Retinal pigment epithelial cell (primary cell): ENCODE data around the gene ARSI.
A peak's percentile ranks its signal among the peaks of the same experiment; 100 is the strongest.

Experiments
- DNase-seq: peaks from one replicate; pipeline ENCODE4 v3.0.0-alpha.2; 2010; ENCODE audit warnings: low read depth
- H3K4me3 ChIP-seq: 2 replicates; pipeline ENCODE4 v1.5.1; 2011; ENCODE audit warnings: mild to moderate bottlenecking, low read length, control low read depth, moderate library complexity
- TF ChIP-seq, protein P1 (sequence below): conservative IDR thresholded peaks from 2 replicates; pipeline ENCODE4 v1.5.1; 2011; ENCODE audit warnings: low read depth, low read length, control low read depth, inconsistent platforms

Gene ARSI

DNA sequence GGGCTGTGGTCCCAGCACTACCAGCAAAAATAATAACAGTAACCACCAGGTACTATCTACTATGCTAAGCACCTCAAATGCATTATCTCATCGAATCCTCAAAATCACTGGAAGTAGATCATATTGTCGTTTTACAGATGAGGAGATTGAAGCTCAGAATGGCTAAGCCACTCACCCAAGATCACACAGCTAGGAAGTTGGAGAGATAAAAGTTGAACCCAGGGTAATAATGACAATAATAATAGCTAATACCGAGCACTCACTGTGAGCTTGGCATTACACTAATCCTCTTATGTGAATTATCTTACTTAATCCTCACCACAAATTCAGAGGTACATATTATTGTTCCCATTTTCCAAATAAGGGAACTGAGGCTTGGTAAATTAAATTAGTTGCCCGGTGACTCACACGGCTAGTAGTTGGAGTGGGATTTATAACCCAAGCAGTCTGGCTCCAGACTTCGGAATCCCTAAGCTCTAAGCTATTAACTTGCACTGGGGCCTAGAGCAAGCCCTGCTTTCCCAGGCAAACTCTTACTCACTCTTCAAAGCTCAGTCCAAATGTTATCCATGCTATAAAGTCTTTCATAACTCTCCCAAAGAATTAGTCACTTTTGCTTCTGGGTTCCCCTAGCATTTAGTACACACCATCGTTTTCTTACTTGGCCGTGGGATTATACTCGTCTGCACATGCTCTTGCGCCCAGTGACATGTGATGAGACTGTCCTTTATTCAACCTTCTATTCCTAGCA, 3.8 kb downstream of the ARSI start:
- TF ChIP-seq, protein P1, sequence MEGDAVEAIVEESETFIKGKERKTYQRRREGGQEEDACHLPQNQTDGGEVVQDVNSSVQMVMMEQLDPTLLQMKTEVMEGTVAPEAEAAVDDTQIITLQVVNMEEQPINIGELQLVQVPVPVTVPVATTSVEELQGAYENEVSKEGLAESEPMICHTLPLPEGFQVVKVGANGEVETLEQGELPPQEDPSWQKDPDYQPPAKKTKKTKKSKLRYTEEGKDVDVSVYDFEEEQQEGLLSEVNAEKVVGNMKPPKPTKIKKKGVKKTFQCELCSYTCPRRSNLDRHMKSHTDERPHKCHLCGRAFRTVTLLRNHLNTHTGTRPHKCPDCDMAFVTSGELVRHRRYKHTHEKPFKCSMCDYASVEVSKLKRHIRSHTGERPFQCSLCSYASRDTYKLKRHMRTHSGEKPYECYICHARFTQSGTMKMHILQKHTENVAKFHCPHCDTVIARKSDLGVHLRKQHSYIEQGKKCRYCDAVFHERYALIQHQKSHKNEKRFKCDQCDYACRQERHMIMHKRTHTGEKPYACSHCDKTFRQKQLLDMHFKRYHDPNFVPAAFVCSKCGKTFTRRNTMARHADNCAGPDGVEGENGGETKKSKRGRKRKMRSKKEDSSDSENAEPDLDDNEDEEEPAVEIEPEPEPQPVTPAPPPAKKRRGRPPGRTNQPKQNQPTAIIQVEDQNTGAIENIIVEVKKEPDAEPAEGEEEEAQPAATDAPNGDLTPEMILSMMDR, result no peak
- peak; percentile 99 for DNase-seq
- peak overlapping the region; percentile 50 for H3K4me3 ChIP-seq

DNA sequence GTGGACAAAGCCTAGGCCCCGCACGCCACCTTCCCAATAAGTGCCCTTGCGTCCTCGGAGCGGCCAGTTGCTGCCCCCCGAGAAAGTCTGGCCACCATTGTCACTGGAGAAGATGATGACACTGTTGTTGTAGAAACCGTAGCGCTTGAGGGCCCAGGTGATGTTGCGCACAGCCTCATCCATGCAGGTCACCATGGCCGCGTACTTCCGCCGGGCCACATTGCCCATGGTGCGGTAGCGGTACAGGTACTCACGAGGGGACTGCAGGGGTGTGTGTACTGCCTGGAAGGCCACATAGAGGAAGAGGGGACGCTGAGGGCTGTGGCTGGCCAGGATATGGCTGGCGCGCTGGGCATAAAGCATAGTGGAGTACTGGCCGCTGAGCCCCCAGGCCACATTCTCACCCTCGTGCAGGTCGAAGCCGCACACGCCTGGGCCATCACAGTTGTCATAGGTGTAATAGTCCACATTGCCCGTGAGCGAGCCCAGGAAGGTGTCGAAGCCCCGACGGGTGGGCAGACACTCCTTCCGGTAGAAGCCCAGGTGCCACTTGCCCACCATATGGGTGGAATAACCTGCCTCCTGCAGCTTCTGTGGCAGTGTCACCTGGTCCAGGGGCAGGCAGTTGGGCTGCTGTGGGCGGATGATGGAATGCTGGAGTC, 4.6 kb downstream of the ARSI start:
- H3K4me3 ChIP-seq, result no peak overlapping the region
- DNase-seq, result no peak
- TF ChIP-seq, protein P1, result no peak

DNA sequence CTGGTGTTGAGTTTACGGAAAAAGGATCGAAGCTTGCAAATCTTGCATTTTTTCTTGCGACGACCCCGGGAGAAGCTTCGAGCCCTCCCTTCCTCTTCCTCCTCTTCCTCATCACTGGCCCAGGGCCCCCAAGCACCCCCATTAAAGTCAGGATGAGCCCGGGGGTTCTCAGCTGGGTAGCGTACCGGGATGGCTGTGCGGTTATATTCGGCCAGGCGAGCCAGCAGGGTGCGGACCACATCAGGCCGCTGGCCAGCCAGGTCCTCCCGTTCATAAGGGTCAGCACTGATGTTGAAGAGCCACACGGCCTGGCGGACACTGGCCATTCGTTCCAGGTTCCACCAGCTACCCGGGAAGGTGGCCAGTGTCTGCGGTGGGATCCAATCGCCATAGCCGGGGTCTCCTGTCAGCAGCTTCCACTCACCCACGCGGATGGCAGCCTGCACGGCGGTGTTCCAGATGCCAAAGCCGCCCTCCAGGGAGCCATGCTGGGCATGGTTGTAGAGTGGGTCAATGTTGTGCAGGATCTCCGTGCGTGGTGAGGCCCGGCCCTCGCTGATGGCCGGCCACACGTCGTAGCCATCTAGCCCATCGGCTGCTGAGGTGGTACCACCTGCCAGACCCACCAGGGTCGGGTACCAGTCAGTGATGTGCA, 5.3 kb downstream of the ARSI start:
- H3K4me3 ChIP-seq, result no peak overlapping the region
- DNase-seq, result no peak
- TF ChIP-seq, protein P1, result no peak

DNA sequence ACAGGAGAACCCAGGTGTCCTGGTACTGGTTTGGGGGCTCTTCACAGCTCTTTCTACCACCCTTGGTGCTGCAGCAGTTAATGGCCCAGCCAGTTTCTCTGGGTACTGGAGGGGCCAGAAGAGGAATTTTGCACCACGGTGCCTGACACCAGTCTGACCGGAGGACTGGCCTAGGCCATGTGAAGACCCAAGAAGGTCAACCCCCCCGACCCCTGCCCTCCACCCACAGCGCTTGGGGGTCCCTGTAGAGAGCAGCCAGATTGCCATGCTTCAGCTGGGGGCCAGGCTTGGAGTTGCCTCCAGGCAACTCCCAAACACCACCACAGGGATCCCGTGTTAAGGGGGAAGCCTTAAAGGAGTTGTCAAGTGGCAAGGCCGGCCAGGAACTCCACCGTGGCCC, 6.2 kb downstream of the ARSI start:
- TF ChIP-seq, protein P1, result no peak
- H3K4me3 ChIP-seq, result no peak overlapping the region
- DNase-seq, result no peak

DNA sequence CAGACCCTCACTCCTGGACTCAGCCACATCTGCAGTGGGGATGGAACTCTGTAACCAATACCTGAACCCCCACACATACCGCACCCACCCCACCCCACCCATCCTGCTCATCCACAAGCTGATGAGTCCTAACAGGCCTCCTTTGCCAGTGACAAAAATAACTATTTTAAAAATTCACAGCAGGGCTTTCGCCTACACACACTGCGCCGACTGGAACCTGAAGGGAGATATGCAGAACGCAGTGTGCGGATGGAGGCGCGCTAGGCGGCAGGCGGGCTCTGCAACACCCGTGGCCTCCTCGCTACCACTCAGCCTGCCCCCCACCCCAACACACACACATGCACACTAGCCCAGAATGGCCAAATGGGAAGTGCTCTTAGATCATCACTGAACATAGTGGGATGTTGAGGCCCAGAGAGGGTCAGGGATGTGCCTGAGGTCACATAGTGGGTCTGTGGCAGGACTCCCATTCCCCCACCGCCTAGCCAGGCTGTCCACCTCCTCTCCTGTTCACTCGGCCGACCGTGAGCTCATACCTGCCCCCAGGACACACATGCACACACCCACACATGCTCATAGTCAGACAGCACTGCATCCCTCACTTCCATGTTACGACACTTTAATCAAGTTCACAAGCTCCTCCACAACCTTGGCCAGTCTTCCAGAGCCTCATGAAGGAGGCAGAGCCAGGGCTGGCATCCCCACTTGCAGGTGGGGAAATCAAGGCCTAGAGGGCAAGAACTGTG, 6.8 kb downstream of the ARSI start:
- H3K4me3 ChIP-seq, result no peak overlapping the region
- no peak for DNase-seq
- TF ChIP-seq, protein P1, result no peak

DNA sequence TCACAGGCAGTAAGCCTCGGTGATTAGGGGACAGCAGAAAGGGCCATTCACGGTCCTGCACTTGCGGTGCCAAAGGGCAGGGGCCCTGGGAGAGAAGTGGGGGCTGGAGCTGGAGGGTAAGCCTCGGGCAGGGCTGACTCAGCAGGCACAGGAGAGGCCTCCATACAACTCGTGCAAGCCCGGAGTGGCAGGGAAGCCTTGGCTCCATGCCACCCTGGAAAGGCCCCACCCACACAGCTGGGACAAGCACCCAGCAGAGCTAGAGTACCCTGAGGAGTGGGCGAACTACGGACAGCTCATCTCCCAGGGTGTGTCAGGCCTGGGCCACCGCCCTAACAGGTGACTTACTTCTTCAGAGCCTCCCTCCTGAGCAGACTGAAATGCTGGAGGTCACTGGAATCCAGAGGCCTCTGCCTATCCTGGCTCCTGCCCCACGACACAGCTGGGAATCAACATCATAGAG, 7.5 kb downstream of the ARSI start:
- H3K4me3 ChIP-seq, result no peak overlapping the region
- no peak for DNase-seq
- TF ChIP-seq, protein P1, result no peak
